HepG2 (cell line): ENCODE measurements around the gene MIA3. TPM values are rescaled to one million over a fixed set of nuclear protein-coding genes. Genes with fewer than 3 reads are reported as not detected.

Experiments
- DMAP1 ChIP-seq: IDR thresholded peaks from 2 replicates; pipeline ENCODE4 v1.6.1; 2016
- GABPA ChIP-seq, 2 experiments: IDR thresholded peaks; 2 replicates each; pipeline ENCODE4 v1.6.1; 2011 to 2016; ENCODE audit warnings: low read depth in 2 of 2, low read length in 1 of 2, missing biosample characterization in 1 of 2, missing genetic modification characterization in 1 of 2
- GABPB1 ChIP-seq: IDR thresholded peaks from 2 replicates; pipeline ENCODE4 v1.6.1; 2016; ENCODE audit warnings: mild to moderate bottlenecking, missing genetic modification reagents, moderate library complexity, missing compliant biosample characterization
- PRDM15 ChIP-seq: sonication (generic); formaldehyde crosslinking; IDR thresholded peaks from 2 replicates; pipeline ENCODE4 v1.4.0; 2020; ENCODE audit warnings: missing genetic modification reagents
- SALL1 ChIP-seq: sonication (generic); formaldehyde crosslinking; IDR thresholded peaks from 2 replicates; pipeline ENCODE4 v1.8.0; 2022; ENCODE audit warnings: mild to moderate bottlenecking, missing genetic modification reagents
- SCMH1 ChIP-seq: sonication (generic); formaldehyde crosslinking; IDR thresholded peaks from 2 replicates; pipeline ENCODE4 v1.9.0; 2021; ENCODE audit warnings: missing genetic modification reagents, mild to moderate bottlenecking, borderline replicate concordance
- ZNF143 ChIP-seq: sonication (generic); formaldehyde crosslinking; IDR thresholded peaks from 2 replicates; pipeline ENCODE4 v1.4.0; 2020; ENCODE audit warnings: missing genetic modification reagents
- ZNF292 ChIP-seq: sonication (generic); formaldehyde crosslinking; IDR thresholded peaks from 2 replicates; pipeline ENCODE4 v1.8.1; 2022; ENCODE audit warnings: mild to moderate bottlenecking, low read depth, missing genetic modification reagents, borderline replicate concordance
- ZNF407 ChIP-seq: sonication (generic); formaldehyde crosslinking; IDR thresholded peaks from one replicate; pipeline ENCODE4 v1.5.1; 2020; ENCODE audit warnings: mild to moderate bottlenecking, missing genetic modification reagents; ENCODE audit errors: not compliant biosample characterization
- ZSCAN12 ChIP-seq: sonication (generic); formaldehyde crosslinking; IDR thresholded peaks from 2 replicates; pipeline ENCODE4 v1.9.0; 2021; ENCODE audit warnings: mild to moderate bottlenecking, missing genetic modification reagents
- polyA plus RNA-seq, 8 experiments: library from polyadenylated mRNA; depleted of rRNA in 3 of 8; stranded (reverse) in 7 of 8; unstranded in 1 of 8; fragments of >200 nt; fragmentation: Illumina TruSeq in 4 of 8; extraction: Trizol in 4 of 8; gene quantifications; 2 replicates each; pipeline versions ENCODE4 v1.2.1 to v1.2.3, GENCODE V29; 2011 to 2016; ENCODE audit warnings: low read depth in 4 of 8, missing spikeins in 1 of 8, mixed read lengths in 1 of 8; ENCODE audit not compliant: insufficient read depth in 1 of 8
- total RNA-seq, 5 experiments: library from RNA; depleted of rRNA; stranded (reverse); fragments of >200 nt; fragmentation: Illumina TruSeq; extraction: Trizol; gene quantifications; 2 replicates each; pipeline ENCODE4 v1.2.3, GENCODE V29; 2016; ENCODE audit warnings: low read depth in 1 of 5
- TF ChIP-seq, protein P1 (sequence below): sonication (generic); formaldehyde crosslinking; IDR thresholded peaks from 2 replicates; pipeline ENCODE4 v1.8.0; 2022; ENCODE audit warnings: missing genetic modification reagents, mild to moderate bottlenecking, moderate library complexity, borderline replicate concordance
- TF ChIP-seq, protein P2 (sequence below): IDR thresholded peaks from 2 replicates; pipeline ENCODE4 v1.6.1; 2016; ENCODE audit warnings: control low read depth

Gene MIA3
- total and polyA plus RNA-seq, 2 of the 13 experiments (the other 11 are each of a cell fraction or from before 2014, with no cell fraction given), result 45.6 to 48.7 TPM

GRCh38 chr1:222618880-222619596, 1.1 kb downstream of the MIA3 start (continued):
- no peak for TF ChIP-seq ZNF407 (CRISPR knock-in tag)
- 0 out of 2 replicates have a peak, but pooled peaks have one; percentile 11 for TF ChIP-seq DMAP1 (CRISPR knock-in tag)
- TF ChIP-seq SALL1 (CRISPR knock-in tag), result peak; percentile 21; the same call in 1 of the 2 replicates
- TF ChIP-seq ZNF143 (CRISPR knock-in tag), result 0 out of 2 replicates have a peak, but pooled peaks have one; percentile 45
- TF ChIP-seq, protein P1, sequence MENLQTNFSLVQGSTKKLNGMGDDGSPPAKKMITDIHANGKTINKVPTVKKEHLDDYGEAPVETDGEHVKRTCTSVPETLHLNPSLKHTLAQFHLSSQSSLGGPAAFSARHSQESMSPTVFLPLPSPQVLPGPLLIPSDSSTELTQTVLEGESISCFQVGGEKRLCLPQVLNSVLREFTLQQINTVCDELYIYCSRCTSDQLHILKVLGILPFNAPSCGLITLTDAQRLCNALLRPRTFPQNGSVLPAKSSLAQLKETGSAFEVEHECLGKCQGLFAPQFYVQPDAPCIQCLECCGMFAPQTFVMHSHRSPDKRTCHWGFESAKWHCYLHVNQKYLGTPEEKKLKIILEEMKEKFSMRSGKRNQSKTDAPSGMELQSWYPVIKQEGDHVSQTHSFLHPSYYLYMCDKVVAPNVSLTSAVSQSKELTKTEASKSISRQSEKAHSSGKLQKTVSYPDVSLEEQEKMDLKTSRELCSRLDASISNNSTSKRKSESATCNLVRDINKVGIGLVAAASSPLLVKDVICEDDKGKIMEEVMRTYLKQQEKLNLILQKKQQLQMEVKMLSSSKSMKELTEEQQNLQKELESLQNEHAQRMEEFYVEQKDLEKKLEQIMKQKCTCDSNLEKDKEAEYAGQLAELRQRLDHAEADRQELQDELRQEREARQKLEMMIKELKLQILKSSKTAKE (CRISPR knock-in tag), result no peak
- no peak for TF ChIP-seq PRDM15
- TF ChIP-seq SCMH1 (CRISPR knock-in tag), result no peak
- TF ChIP-seq, protein P2, sequence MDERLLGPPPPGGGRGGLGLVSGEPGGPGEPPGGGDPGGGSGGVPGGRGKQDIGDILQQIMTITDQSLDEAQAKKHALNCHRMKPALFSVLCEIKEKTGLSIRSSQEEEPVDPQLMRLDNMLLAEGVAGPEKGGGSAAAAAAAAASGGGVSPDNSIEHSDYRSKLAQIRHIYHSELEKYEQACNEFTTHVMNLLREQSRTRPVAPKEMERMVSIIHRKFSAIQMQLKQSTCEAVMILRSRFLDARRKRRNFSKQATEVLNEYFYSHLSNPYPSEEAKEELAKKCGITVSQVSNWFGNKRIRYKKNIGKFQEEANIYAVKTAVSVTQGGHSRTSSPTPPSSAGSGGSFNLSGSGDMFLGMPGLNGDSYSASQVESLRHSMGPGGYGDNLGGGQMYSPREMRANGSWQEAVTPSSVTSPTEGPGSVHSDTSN (CRISPR knock-in tag), result no peak
- TF ChIP-seq GABPB1 (CRISPR knock-in tag), result peak; percentile 41; the same call in 1 of the 2 replicates
- TF ChIP-seq ZSCAN12 (CRISPR knock-in tag), result no peak
- TF ChIP-seq ZNF292 (CRISPR knock-in tag), result 0 out of 2 replicates have a peak, but pooled peaks have one; percentile 24
- 0 out of 2 replicates have a peak, but pooled peaks have one; percentile 13 for TF ChIP-seq GABPA (IDR thresholded peaks at IDR 0.05; ENCODE audit: low read depth, low read length)
- peak; percentile 47; the same call in 1 of the 2 replicates for TF ChIP-seq GABPA (CRISPR knock-in tag; IDR thresholded peaks at IDR 0.05; ENCODE audit: low read depth)
